HG03025 (cell line): ENCODE results near the gene SPINDOC.

ENCODE experiments used
- ATAC-seq: cut with Tn5 transposase; IDR thresholded peaks from one replicate; pipeline ENCODE4 v1.9.1; 2021; ENCODE audit warnings: mild to moderate bottlenecking, moderate library complexity; ENCODE audit not compliant: unreplicated experiment, low FRiP score

The SPINDOC gene

DNA sequence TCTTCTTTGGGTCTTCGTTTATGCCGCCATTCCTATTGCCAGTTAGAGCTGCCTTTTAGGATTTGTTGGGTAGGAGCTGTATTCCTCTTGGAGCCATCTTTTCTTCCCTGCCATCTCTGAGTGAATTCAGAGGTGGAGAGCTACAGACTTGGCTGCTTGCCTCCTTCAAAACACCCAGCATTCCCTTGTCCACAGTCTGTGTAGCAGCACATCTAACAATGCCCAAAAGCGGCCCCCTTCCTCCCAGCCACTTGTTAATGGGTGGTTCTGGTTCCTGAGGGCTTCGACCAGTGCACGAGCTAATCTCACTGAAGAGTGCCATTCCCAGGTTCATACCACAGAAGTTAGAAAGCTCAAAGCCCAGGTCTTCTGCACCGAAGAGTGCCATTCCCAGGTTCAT is 63.4 kb downstream of the SPINDOC start:
- ATAC-seq: no peak
